ENCODE results near the gene NUP107. TPM values are rescaled to one million over a fixed set of nuclear protein-coding genes. Genes with fewer than 3 reads are reported as not detected.

NUP107 gene
- total RNA-seq, 1 experiment from 2014 or later = 48.1 TPM

- no TSS peak for BruUV-seq (replicated peaks)
- ChIA-PET POLR2A (interaction anchor here (0.8 to 0.9 kb wide), 2 partner anchors 24 to 87 kb away, joined by 3 to 4 read pairs; no protein-coding TSS in a partner anchor), CTCF (no interaction called here)
- Mint-ChIP-seq H3K27ac (ENCODE audit: low read depth, unreplicated experiment) (no peak overlapping the region), H3K4me3 (ENCODE audit: unreplicated experiment) (no peak overlapping the region), H3K4me1 (ENCODE audit: insufficient read depth, unreplicated experiment) (no peaks in the 10 kb centered on the region), H3K9me3 (ENCODE audit: unreplicated experiment) (no peaks in the 10 kb centered on the region), H3K27me3 (ENCODE audit: insufficient read depth, unreplicated experiment) (no peaks in the 10 kb centered on the region), H3K36me3 (ENCODE audit: insufficient read depth, unreplicated experiment) (peaks cover 17% of the 10 kb centered on the region)
- intact Hi-C loops (cut with micrococcal nuclease) = no loop called here
- no peak for DNase-seq (ENCODE audit: unreplicated experiment)
- TF ChIP-seq, protein P1, sequence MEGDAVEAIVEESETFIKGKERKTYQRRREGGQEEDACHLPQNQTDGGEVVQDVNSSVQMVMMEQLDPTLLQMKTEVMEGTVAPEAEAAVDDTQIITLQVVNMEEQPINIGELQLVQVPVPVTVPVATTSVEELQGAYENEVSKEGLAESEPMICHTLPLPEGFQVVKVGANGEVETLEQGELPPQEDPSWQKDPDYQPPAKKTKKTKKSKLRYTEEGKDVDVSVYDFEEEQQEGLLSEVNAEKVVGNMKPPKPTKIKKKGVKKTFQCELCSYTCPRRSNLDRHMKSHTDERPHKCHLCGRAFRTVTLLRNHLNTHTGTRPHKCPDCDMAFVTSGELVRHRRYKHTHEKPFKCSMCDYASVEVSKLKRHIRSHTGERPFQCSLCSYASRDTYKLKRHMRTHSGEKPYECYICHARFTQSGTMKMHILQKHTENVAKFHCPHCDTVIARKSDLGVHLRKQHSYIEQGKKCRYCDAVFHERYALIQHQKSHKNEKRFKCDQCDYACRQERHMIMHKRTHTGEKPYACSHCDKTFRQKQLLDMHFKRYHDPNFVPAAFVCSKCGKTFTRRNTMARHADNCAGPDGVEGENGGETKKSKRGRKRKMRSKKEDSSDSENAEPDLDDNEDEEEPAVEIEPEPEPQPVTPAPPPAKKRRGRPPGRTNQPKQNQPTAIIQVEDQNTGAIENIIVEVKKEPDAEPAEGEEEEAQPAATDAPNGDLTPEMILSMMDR (IDR thresholded peaks at IDR 0.05; ENCODE audit: unreplicated experiment) = no peak
Measured at GRCh38 chr12:68771223-68771925, 84.6 kb downstream of the NUP107 start.

- Mint-ChIP-seq H3K27me3 (ENCODE audit: insufficient read depth, unreplicated experiment) (no peaks in the 10 kb centered on the region), H3K4me1 (ENCODE audit: insufficient read depth, unreplicated experiment) (no peaks in the 10 kb centered on the region), H3K4me3 (ENCODE audit: unreplicated experiment) (no peak overlapping the region), H3K36me3 (ENCODE audit: insufficient read depth, unreplicated experiment) (peaks cover 5% of the 10 kb centered on the region), H3K27ac (ENCODE audit: low read depth, unreplicated experiment) (no peak overlapping the region), H3K9me3 (ENCODE audit: unreplicated experiment) (no peaks in the 10 kb centered on the region)
- POLR2A ChIA-PET = interaction anchor here (0.8 kb wide), 1 partner anchor 13 kb away, joined by 3 read pairs; no protein-coding TSS in a partner anchor
- CTCF ChIA-PET = no interaction called here
- TF ChIP-seq, protein P1 (IDR thresholded peaks at IDR 0.05; ENCODE audit: unreplicated experiment) = no peak
- intact Hi-C loops (cut with micrococcal nuclease) = no loop called here
- DNase-seq (ENCODE audit: unreplicated experiment) = no peak
- BruUV-seq (replicated peaks) = no TSS peak
Measured at GRCh38 chr12:68772714-68773113, 85.9 kb downstream of the NUP107 start.

- Mint-ChIP-seq H3K36me3 (ENCODE audit: insufficient read depth, unreplicated experiment) (peaks cover 12% of the 10 kb centered on the region), H3K27me3 (ENCODE audit: insufficient read depth, unreplicated experiment) (no peaks in the 10 kb centered on the region), H3K4me1 (ENCODE audit: insufficient read depth, unreplicated experiment) (peaks cover 4% of the 10 kb centered on the region), H3K4me3 (ENCODE audit: unreplicated experiment) (no peak overlapping the region), H3K27ac (ENCODE audit: low read depth, unreplicated experiment) (no peak overlapping the region), H3K9me3 (ENCODE audit: unreplicated experiment) (no peaks in the 10 kb centered on the region)
- no peak for DNase-seq (ENCODE audit: unreplicated experiment)
- BruUV-seq (replicated peaks) = no TSS peak
- intact Hi-C loops (cut with micrococcal nuclease) = no loop called here
- TF ChIP-seq, protein P1 (IDR thresholded peaks at IDR 0.05; ENCODE audit: unreplicated experiment) = no peak
- ChIA-PET POLR2A (interaction anchor here (1.1 kb wide), 1 partner anchor 14 kb away, joined by 4 read pairs; no protein-coding TSS in a partner anchor), CTCF (no interaction called here)
Measured at GRCh38 chr12:68773582-68773981, 86.8 kb downstream of the NUP107 start.

DNA sequence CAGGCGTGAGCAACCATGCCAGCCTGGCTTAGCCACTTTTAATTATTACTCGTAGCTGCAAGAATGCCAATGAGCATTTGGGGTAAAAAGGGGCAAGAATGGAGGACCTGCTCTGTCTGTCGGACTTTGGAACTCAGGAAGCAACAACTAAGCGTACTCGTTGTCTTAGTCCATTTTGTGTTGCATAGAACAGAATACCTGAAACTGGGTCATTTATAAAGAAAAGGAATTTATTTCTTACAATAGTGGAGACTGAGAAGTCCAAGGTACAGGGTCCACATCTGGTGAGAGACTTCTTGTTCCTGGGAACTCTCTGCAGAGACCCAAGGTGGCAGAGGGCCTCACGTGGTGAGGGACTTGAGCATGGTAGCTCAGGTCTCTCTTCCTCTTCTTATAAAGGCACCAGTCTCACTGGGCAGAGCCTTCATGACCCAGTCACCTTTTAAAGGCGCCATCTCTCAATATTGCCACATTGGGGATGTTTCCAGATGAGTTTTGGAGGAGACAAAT, 88.4 kb downstream of the NUP107 start:
- Mint-ChIP-seq H3K4me1 (ENCODE audit: insufficient read depth, unreplicated experiment) (peaks cover 9% of the 10 kb centered on the region), H3K36me3 (ENCODE audit: insufficient read depth, unreplicated experiment) (peaks cover 12% of the 10 kb centered on the region), H3K4me3 (ENCODE audit: unreplicated experiment) (no peak overlapping the region), H3K27ac (ENCODE audit: low read depth, unreplicated experiment) (no peak overlapping the region), H3K9me3 (ENCODE audit: unreplicated experiment) (no peaks in the 10 kb centered on the region), H3K27me3 (ENCODE audit: insufficient read depth, unreplicated experiment) (no peaks in the 10 kb centered on the region)
- TF ChIP-seq, protein P1 (IDR thresholded peaks at IDR 0.05; ENCODE audit: unreplicated experiment) = no peak
- intact Hi-C loops (cut with micrococcal nuclease) = no loop called here
- ChIA-PET CTCF (interaction anchor here (1.2 kb wide), 1 partner anchor 11 kb away, joined by 3 read pairs; no protein-coding TSS in a partner anchor), POLR2A (no interaction called here)
- no TSS peak for BruUV-seq (replicated peaks)
- DNase-seq (ENCODE audit: unreplicated experiment) = no peak

All from MCF 10A (cell line).